Activated B cell treated with CpG ODN at 0.5 μM for 24 hours (primary cell): ENCODE measurements around the gene PIRT. TPM values are rescaled to one million over a fixed set of nuclear protein-coding genes. Genes with fewer than 3 reads are reported as not detected.

Experiments used
- ATAC-seq: fragments of 200-7000 bp; cut with Tn5 transposase; one replicate; pipeline ENCODE4 v1.10.0; 2021; ENCODE audit warnings: low read depth, mild to moderate bottlenecking, moderate library complexity
- CTCF ChIA-PET: fragments of 350-600 bp; sonication (Branson Sonifier 250); formaldehyde crosslinking; loops from one replicate; lab custom pipeline; 2021; ENCODE audit warnings: antibody characterized with exemption; lab: Charles Lee
- POLR2A ChIA-PET: fragments of 350-600 bp; sonication (Branson Sonifier 250); formaldehyde crosslinking; loops from one replicate; lab custom pipeline; 2021; ENCODE audit warnings: antibody characterized with exemption; lab: Charles Lee
- DNase-seq: peaks from one replicate; pipeline ENCODE4 v3.0.0; 2022
- H3K27ac Mint-ChIP-seq: one replicate; pipeline ENCODE4 v1.8.0; 2020; ENCODE audit warnings: mixed read lengths
- H3K27me3 Mint-ChIP-seq: one replicate; pipeline ENCODE4 v1.8.0; 2021; ENCODE audit warnings: mixed read lengths
- H3K36me3 Mint-ChIP-seq: one replicate; pipeline ENCODE4 v1.8.0; 2021; ENCODE audit warnings: low read depth, mixed read lengths
- H3K4me1 Mint-ChIP-seq: one replicate; pipeline ENCODE4 v1.8.0; 2021; ENCODE audit warnings: mixed read lengths
- H3K4me3 Mint-ChIP-seq: one replicate; pipeline ENCODE4 v1.8.0; 2020; ENCODE audit warnings: mild to moderate bottlenecking, mixed read lengths
- H3K9me3 Mint-ChIP-seq: one replicate; pipeline ENCODE4 v1.8.0; 2020; ENCODE audit warnings: mixed read lengths
- intact Hi-C: fragments of 100-400 bp; cut with micrococcal nuclease; formaldehyde crosslinking; loops from one replicate; pipeline ENCODE4 v1.15.1; 2024
- total RNA-seq: library from RNA; stranded (reverse); gene quantifications from 2 replicates; pipeline ENCODE4 v1.2.3, GENCODE V29; 2022
- TF ChIP-seq, protein P1 (sequence below): fragments of 200-600 bp; IDR thresholded peaks from one replicate; pipeline ENCODE4 v1.8.0; 2022; ENCODE audit warnings: antibody characterized with exemption, mild to moderate bottlenecking

PIRT gene
- total RNA-seq, 1 donor from 2014 or later = not detected

- no peak overlapping the region for H3K27ac Mint-ChIP-seq
- POLR2A ChIA-PET = no interaction called here
- no peaks in the 10 kb centered on the region for H3K36me3 Mint-ChIP-seq
- CTCF ChIA-PET = no interaction called here
- TF ChIP-seq, protein P1, sequence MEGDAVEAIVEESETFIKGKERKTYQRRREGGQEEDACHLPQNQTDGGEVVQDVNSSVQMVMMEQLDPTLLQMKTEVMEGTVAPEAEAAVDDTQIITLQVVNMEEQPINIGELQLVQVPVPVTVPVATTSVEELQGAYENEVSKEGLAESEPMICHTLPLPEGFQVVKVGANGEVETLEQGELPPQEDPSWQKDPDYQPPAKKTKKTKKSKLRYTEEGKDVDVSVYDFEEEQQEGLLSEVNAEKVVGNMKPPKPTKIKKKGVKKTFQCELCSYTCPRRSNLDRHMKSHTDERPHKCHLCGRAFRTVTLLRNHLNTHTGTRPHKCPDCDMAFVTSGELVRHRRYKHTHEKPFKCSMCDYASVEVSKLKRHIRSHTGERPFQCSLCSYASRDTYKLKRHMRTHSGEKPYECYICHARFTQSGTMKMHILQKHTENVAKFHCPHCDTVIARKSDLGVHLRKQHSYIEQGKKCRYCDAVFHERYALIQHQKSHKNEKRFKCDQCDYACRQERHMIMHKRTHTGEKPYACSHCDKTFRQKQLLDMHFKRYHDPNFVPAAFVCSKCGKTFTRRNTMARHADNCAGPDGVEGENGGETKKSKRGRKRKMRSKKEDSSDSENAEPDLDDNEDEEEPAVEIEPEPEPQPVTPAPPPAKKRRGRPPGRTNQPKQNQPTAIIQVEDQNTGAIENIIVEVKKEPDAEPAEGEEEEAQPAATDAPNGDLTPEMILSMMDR = no peak
- ATAC-seq (no peak), DNase-seq (no peak)
- no peak overlapping the region for H3K4me3 Mint-ChIP-seq
- no peaks in the 10 kb centered on the region for H3K4me1 Mint-ChIP-seq
- intact Hi-C loops = no loop called here
- H3K9me3 Mint-ChIP-seq = no peaks in the 10 kb centered on the region
- peaks cover 11% of the 10 kb centered on the region for H3K27me3 Mint-ChIP-seq
These were observed 16.1 kb downstream of the PIRT start for GRCh38 chr17:10821770-10822169.

DNA sequence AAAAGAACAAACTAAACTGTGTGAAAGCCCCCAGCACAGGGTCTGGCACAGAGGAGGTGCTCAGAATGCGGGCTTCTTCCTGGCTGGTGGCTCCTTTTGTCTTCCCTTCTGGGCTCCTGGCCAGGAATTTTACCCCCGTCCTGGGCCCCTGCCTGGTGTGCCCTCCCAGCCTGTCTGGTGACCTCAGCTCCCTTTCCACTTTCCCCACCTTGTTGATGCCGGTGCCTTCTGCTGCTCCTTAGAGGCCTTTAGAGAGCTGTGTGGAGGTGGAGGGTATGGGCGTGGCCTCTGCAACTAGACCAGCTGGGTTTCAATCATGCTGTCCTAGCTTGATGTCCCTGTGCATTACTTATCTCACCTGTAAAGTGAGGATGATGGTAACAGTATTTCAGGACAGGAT lies 16.8 kb downstream of the PIRT start:
- Mint-ChIP-seq H3K4me1 (no peaks in the 10 kb centered on the region), H3K27ac (no peak overlapping the region), H3K27me3 (peaks cover 11% of the 10 kb centered on the region), H3K36me3 (no peaks in the 10 kb centered on the region), H3K4me3 (no peak overlapping the region), H3K9me3 (no peaks in the 10 kb centered on the region)
- DNase-seq (no peak), ATAC-seq (no peak)
- ChIA-PET CTCF (no interaction called here), POLR2A (no interaction called here)
- intact Hi-C loops = no loop called here
- TF ChIP-seq, protein P1 = no peak

- H3K36me3 Mint-ChIP-seq = no peaks in the 10 kb centered on the region
- TF ChIP-seq, protein P1 = no peak
- CTCF ChIA-PET = no interaction called here
- H3K27ac Mint-ChIP-seq = no peak overlapping the region
- POLR2A ChIA-PET = no interaction called here
- H3K9me3 Mint-ChIP-seq = no peaks in the 10 kb centered on the region
- no peaks in the 10 kb centered on the region for H3K4me1 Mint-ChIP-seq
- H3K4me3 Mint-ChIP-seq = no peak overlapping the region
- ATAC-seq = no peak
- H3K27me3 Mint-ChIP-seq = peaks cover 3% of the 10 kb centered on the region
- DNase-seq = no peak
- intact Hi-C loops = no loop called here
These were observed 22.6 kb downstream of the PIRT start for GRCh38 chr17:10815319-10815718.

GRCh38 chr17:10814075-10814474 lies 23.8 kb downstream of the PIRT start:
- ATAC-seq = no peak
- POLR2A ChIA-PET = no interaction called here
- CTCF ChIA-PET = no interaction called here
- intact Hi-C loops = no loop called here
- TF ChIP-seq, protein P1 = no peak
- Mint-ChIP-seq H3K27ac (no peak overlapping the region), H3K27me3 (peaks cover 3% of the 10 kb centered on the region), H3K4me3 (no peak overlapping the region), H3K36me3 (no peaks in the 10 kb centered on the region), H3K9me3 (no peaks in the 10 kb centered on the region), H3K4me1 (no peaks in the 10 kb centered on the region)
- no peak for DNase-seq

- no peak for ATAC-seq
- intact Hi-C loops = no loop called here
- H3K4me3 Mint-ChIP-seq = no peak overlapping the region
- TF ChIP-seq, protein P1 = no peak
- POLR2A ChIA-PET = no interaction called here
- H3K9me3 Mint-ChIP-seq = no peaks in the 10 kb centered on the region
- H3K4me1 Mint-ChIP-seq = no peaks in the 10 kb centered on the region
- DNase-seq = no peak
- H3K36me3 Mint-ChIP-seq = no peaks in the 10 kb centered on the region
- CTCF ChIA-PET = no interaction called here
- no peak overlapping the region for H3K27ac Mint-ChIP-seq
- H3K27me3 Mint-ChIP-seq = peaks cover 3% of the 10 kb centered on the region
These were observed 25.2 kb downstream of the PIRT start for GRCh38 chr17:10812674-10813073.
